Measurements from ENCODE around the gene SPATA13. TPM values are rescaled to one million over a fixed set of nuclear protein-coding genes. Genes with fewer than 3 reads are reported as not detected.
"Not testable (repeated sequence)": the region's sequence is repeated elsewhere in the genome, so short reads cannot be mapped to it uniquely, and the experiment has no call there.

SPATA13 gene
- total RNA-seq, 1 donor from 2014 or later = 8.0 TPM

DNA sequence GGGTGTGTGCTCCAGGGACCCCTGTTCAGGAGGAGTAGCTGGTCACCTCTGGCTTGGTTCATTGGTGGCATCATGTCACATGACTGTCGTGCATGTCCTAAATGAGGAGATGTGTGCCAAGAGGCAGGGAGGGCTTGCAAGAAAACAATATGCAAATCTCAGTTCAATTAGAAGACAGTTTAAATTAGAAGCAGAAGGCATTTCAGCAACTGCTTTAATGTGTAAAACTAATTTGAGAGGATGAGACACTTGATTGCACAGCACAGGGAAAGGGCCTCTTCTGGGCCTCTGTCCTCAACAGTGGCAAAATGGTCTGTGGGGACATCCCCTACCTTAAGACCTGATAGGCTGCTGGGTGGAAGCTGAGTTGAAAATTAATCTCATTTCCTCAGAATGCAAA is 54.6 kb downstream of the SPATA13 start:
- intact Hi-C loops (cut with DNase I) = loop anchor here (5.0 kb wide), 1 partner anchor 53 kb away; the partner anchor contains the start of gene SPATA13
- DNase-seq (ENCODE audit: low spot score) = no peak

DNA sequence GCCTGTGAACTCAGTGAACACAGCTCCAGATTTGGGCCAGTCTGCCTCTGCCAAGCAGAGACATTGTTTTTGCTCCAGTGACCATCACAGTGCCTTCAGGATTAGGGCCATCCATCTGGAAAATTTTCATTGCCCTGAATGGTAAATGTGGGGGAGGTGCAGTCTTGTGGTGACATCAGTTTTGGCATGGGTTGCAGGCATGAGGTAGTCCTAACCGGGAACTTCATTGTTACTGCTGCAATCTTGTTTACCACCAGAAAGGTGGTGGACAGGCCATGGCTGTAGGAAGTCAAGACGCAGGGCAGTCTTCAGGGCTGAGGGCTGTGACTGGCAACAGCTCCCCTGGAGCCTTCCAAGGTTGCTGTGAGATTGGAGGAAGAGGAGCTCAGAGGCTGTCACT is 55.2 kb downstream of the SPATA13 start:
- intact Hi-C loops (cut with DNase I) = loop anchor here (5.0 kb wide), 1 partner anchor 53 kb away; the partner anchor contains the start of gene SPATA13
- no peak for DNase-seq (ENCODE audit: low spot score)

DNA sequence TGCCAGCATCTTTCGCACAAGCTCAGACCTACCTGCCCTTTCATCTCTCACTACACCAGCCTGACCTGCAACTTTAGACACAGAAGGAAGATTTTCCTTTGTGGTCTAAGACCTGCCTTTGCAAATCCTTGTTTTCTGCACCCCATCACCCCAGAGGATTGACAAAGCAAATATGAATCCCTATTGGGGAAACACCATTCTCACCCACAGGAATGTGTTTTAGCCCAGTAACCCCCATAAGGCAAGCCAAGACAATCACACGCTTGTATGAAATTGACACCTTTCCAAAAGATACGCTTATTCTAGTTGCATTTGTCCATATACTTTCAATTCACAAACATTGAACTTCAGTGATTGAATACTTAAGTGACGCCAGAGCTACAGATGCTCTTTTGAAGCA is 55.7 kb downstream of the SPATA13 start:
- intact Hi-C loops (cut with DNase I) = loop anchor here (5.0 kb wide), 1 partner anchor 54 kb away; the partner anchor contains the start of gene SPATA13
- DNase-seq (ENCODE audit: low spot score) = no peak

DNA sequence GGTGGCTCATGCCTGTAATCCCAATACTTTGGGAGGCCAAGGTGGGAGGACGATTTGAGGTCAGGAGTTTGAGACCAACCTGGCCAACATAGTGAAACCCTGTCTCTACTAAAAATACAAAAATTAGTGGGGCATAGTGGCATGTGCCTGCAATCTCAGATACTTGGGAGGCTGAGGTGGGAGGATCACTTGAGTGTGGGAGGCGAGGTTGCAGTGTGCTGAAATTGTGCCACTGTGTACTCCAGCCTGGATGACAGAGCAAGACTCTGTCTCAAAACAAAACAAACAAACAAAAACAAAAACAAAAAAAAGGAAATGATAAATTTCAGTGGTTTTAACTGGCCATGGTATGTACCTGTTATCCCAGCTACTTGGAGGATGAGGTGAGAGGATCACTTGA is 56.3 kb downstream of the SPATA13 start:
- not testable (repeated sequence) for DNase-seq (ENCODE audit: low spot score)
- intact Hi-C loops (cut with DNase I) = loop anchor here (5.0 kb wide), 1 partner anchor 54 kb away; the partner anchor contains the start of gene SPATA13

DNA sequence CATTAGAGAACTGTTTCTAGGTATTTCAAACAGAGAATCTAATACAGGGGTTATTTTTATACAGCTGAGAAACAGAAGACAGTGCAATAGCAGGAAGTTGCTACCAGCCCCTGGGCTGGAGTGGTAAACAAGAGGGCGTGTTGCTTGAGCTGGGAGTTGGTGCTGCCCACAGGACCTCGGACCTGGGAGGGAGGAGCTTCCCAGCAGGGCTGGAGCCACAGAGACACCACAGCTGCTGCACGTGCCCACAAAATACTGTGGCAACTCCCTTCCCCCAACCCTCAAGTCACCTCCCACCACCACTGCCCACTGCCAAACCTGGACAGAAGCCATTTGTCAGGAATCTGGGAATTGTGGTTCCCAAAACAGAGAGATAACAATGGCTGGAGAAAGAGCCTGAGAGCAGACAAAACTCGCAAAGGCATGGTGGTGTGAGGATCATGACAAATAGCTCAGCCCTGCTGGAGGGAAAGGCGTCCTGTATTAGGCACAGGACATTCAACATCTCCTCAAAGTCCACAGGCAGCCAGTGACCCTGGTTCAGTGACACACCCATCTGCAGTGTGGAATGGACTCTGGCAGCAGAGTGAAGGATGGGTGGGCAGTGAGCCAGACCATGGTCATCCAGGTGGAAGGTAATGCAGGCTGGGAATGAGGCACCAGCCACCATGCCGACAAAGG is 57.2 kb downstream of the SPATA13 start:
- no peak for DNase-seq (ENCODE audit: low spot score)
- intact Hi-C loops (cut with DNase I) = loop anchor here (2.0 to 5.0 kb wide), 2 partner anchors 55 to 165 kb away; partner anchors contain the start of gene SPATA13

DNA sequence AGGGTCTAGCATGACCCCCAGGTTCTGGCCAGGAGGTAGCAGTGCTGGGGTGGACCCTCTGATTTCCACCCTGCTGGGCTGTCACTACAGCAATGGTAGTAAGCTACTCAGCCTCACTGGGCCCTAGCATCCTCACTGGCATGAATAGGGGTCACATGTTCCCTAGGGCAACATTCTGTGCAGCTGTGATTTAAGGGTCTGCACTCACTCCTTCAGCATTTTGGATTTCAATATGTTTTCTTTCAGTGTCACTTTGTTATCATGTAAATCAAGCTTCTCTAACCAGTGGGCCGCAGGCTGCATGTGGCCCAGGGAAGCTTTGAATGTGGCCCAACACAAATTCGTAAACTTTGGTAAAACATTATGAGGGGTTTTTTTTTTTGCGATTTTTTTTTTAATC is 57.8 kb downstream of the SPATA13 start:
- intact Hi-C loops (cut with DNase I) = loop anchor here (2.0 to 5.0 kb wide), 2 partner anchors 56 to 166 kb away; partner anchors contain the start of gene SPATA13

DNA sequence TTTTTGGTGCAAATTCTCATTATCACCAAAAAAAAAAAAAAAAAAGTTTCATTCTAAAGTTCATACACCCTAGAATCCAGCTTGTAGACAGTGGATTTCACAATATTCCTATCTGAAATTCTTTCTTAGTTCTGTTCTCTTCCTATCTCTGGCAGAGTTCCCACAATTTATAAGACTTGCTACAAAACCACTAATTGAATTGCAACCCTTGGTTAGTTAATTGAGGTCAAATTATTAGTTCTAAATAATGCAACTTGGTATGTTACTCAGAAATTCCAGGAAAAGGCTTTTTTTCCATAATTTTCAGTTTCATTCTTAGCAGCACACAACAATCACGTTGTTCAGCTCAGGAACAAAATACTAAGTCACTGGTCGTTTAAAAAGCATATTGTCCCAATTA is 58.5 kb downstream of the SPATA13 start:
- intact Hi-C loops (cut with DNase I) = loop anchor here (2.0 to 5.0 kb wide), 2 partner anchors 57 to 166 kb away; partner anchors contain the start of gene SPATA13
- DNase-seq (ENCODE audit: low spot score) = no peak

More for the DNA sequence above, 57.8 kb downstream of the SPATA13 start:
- no peak for DNase-seq (ENCODE audit: low spot score)

DNA sequence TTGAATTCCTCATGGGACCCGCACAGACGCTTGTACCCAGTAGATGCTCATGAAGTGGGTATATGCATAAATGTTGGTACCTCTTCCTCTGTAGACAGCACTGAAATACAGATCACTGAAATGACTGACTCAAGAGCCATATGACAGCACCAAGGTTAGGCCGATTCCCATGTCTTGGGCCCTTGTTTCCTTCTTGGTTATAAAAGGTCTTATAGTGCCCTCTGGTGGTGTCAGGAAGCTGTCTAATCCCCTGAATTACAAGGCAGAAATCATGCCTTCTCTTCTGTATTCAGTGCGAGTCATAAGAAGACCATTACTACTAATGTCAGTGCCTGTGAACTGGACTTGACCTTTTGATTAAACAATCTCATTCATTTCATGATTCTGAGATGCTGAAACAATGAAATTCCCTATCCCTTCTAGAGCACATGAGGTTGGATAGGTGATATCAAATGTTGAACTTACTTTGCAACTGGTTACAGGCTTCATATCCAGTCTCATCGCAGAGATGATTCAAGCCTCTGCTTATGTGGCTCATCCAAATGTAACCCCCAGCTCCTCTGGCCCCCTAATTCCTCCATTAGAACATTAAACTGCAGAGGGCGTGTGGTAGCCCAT is 59.7 kb downstream of the SPATA13 start:
- DNase-seq (ENCODE audit: low spot score) = no peak
- intact Hi-C loops (cut with DNase I) = loop anchor here (2.0 to 5.0 kb wide), 2 partner anchors 199 to 298 kb away; no protein-coding TSS in a partner anchor

DNA sequence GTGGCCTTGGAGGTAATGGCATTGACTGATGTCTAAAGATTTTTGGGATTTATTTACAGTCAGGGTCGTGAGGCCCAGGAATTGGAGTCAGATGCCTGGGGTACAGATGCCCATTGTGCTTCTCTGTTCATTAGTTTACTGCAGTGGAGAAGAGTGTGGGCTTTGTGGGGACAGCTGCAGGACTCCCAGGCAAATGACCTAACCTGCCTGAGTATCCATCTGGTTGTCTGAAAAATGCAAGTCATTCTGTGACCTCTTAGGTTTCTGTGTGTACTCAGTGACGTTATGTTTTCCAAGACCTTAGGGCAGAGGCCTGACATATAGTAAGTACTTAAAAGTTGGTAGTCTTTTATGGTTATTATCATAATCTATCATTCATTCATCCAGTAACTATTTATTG is 60.5 kb downstream of the SPATA13 start:
- intact Hi-C loops (cut with DNase I) = loop anchor here (2.0 to 5.0 kb wide), 2 partner anchors 200 to 299 kb away; no protein-coding TSS in a partner anchor

DNA sequence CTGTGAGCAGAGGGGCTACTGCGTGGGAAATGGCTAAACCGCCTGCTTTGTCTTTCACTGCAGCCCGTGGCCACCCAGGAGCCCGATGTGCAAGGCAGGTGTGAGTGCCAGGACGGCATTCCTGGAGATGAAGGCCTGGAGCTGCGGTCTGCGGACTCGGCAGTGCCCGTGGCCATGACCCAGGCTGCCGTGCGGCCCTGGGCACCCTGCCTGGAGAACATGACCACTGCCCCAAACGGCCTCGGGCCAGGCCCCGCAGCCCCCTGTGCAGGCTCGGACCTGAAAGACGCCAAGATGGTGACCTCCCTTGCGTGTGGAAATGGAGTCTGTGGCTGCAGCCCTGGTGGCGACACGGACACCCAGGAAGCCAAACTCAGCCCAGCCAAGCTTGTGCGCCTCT is 62.2 kb downstream of the SPATA13 start:
- intact Hi-C loops (cut with DNase I) = loop anchor here (5.0 kb wide), 1 partner anchor 300 kb away; no protein-coding TSS in a partner anchor
- DNase-seq (ENCODE audit: low spot score) = no peak

More for the DNA sequence above, 60.5 kb downstream of the SPATA13 start:
- no peak for DNase-seq (ENCODE audit: low spot score)

DNA sequence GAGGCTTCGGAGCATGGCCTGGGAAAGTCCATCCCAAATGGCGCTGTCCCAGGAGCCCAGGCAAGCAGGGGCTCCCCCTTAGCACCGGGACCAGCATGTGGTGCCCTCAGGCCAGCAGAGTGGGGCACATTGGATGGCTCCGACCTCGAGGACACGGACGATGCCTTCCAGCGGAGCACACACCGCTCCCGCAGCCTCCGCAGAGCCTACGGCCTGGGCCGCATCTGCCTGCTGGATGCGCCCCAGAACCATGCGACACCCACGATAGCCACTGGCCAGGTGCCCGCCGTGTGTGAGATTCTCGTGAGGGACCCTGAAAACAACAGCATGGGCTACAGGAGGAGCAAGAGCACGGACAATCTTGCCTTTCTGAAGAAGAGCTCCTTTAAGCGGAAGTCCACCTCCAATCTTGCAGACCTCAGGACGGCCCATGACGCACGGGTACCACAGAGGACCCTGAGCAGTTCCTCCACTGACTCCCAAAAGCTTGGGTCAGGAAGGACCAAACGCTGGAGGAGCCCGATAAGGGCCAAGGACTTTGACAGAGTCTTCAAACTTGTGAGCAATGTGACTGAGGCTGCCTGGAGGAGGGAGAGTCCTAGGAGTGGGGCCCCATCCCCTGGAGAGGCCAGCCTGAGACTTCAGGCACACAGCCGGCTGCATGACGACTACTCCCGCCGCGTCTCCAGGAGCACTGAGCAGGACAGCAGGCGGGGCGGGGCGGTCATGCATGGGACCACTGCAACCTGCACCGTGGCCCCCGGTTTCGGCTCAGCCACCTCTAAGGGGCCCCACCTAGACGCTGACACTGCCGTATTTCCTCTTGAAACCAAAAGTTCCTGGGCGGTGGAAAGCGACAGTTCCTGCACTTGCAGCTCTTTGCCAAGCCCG is 63.1 kb downstream of the SPATA13 start:
- intact Hi-C loops (cut with DNase I) = loop anchor here (5.0 kb wide), 1 partner anchor 301 kb away; no protein-coding TSS in a partner anchor

DNA sequence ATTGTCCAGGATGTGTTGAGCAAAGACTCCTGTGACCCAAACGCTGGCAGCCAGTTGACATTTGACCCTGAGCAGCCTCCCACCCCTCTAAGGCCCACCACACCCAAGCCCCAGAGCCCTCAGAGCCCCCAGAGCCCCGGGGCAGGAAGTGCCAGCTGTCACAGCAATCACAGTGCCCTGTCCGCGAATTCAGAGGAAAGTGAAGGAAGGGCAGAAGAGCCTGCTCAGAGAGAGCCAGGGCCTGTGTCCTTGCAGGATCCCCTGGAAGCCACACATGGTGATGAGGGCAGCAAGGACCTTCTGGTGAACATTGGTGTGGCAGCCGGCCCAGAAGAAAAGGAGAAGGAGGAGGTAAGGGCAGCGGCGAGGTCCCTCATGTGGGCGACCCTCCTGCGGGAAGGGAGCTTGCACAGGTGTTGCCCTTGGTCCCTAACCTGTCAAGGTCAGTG is 63.7 kb downstream of the SPATA13 start:
- intact Hi-C loops (cut with DNase I) = loop anchor here (5.0 kb wide), 1 partner anchor 302 kb away; no protein-coding TSS in a partner anchor

More for the DNA sequence above, 63.1 kb downstream of the SPATA13 start:
- no peak for DNase-seq (ENCODE audit: low spot score)

DNA sequence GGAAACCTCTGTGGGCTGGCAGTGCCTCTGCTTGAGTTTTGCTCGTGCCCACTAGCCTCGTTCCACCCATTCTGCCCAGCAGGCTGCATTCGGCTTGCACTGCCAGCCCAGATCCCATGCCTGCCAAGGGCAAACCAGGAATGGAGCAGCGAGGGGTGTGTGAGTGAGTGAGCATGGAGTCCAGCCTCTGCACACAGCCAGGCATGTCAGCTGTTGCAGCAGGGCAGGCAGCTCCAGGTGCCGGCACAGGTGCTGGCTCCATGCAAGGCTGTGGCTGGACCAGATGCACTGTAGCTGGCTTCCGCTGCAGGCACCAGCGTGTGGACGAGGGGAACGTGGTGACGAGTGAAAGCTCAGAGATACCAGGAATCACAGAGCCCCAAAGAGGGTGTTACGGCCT is 64.5 kb downstream of the SPATA13 start:
- no peak for DNase-seq (ENCODE audit: low spot score)
- intact Hi-C loops (cut with DNase I) = no loop called here

More for the DNA sequence above, 63.7 kb downstream of the SPATA13 start:
- DNase-seq (ENCODE audit: low spot score) = no peak

DNA sequence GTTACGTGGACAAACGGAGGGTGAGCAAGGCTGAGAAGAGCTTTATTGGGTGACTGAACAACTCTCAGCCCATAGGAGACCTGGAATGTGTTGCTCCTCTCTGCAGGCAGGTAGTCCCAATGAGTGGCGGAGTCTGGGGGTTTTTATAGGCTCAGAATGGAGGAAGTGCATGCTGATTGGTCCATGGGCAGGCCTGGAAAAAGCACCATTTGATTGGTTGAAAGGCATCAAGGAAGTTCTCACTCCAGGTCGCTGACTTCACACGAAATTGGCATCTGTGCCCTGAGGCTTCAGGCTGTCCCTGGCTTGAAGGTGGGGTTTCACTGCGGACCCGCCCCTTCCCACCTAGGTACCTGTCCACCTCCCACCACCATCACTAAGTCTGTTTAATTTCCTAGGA is 65.4 kb downstream of the SPATA13 start:
- intact Hi-C loops (cut with DNase I) = no loop called here
- DNase-seq (ENCODE audit: low spot score) = no peak

DNA sequence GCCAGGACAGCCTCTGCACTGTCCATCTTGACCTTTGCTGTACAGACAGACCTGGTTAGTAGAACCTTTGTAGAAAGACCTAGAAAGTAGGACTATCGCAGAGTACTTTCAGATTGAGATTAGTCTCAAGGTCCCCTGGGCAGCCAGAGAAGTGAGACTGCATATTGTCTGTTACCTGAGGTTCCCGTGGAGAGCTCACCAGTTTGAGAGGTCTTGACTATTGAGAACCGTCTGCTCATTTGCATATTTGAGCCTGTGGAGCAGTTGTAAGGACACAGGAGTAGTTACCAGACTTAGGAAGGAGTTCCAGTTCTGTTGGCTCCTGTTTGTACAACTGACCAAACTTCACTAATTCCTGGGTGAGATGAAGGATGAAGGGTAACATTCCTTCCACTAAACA is 66.2 kb downstream of the SPATA13 start:
- no peak for DNase-seq (ENCODE audit: low spot score)
- intact Hi-C loops (cut with DNase I) = no loop called here

DNA sequence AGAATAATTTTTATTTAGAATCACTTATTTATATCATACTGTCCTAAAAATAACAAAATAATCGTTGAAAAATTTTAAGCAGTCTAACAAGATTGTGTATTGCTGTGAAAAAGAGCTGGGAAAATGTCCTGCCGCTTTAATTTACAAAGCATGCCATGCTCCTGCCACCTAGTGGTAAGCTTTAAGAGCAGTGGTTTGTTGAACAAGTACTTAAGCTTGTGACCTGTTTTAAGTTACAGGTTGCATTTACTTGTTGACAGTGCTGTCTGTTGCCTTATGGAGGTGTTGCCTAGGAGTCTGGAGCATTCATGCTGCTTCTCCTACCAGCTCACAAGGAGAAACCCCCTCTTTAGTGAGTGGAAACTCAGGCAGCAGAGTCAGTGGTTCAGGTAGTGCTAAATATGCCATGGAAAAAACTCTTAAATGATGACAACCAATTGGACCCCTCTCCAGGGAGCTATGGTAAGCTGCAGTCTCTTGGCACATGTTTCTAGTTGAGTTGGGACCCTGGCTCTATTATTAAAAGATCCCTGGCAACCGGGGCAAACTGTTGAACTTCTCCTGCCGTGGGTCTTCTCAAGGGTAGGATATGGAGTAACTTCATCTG is 68.4 kb downstream of the SPATA13 start:
- intact Hi-C loops (cut with DNase I) = no loop called here
- no peak for DNase-seq (ENCODE audit: low spot score)

DNA sequence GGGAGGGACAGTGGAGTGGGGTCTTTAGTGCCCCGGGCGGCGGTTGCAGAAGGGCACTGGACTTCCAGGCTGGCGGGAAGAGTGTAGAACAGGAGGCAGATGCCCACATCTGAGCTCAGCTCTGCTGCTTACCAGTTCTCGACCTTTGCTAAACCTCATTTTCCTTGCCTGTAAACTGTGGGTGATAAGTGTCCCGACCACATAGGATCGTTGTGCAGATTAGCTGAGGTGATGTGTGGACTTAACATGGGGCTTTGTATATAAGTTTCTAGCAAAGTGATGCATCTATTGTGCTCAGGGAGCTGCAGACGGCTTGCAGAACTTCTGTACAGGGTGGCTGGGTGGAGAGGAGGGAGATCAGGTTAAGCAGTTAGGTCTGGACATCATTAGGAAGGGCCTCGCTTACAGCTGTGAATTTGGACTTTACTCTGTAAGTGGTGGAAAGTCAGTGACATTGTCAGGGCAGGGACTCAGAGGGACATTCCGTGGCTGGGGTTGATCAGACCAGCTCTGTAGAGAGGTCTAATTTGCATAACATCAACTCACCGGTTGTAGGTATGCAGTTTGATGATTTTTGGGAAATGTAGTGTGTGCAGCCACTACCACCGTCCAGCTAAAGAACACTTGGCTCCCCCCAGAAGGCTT is 70.0 kb downstream of the SPATA13 start:
- intact Hi-C loops (cut with DNase I) = no loop called here
- no peak for DNase-seq (ENCODE audit: low spot score)

DNA sequence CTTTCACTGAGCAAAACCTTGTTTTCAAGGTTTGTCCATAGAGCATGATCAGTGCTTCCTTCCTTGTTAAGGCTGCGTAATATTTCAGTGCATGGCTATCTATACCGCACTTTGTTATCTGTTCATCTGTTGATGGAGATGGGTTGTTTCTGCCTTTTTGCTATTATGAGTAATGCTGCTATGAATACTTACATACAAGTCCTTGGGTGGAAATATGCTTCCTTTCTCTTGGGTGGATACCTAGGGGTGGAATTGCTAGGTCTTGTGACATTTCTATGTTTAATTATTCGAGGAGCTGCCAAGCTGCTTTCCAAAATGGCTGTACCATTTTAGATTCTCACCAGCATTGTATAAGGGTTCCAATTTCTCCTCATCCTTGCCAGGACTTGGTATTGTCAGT is 70.9 kb downstream of the SPATA13 start:
- intact Hi-C loops (cut with DNase I) = no loop called here
- DNase-seq (ENCODE audit: low spot score) = no peak

Measured in cardiac septum (tissue), 1 donor.